GM18907 (cell line): ENCODE data around the gene TBC1D14.
A peak's percentile ranks its signal among the peaks of the same experiment; 100 is the strongest.

ENCODE experiments used
- ATAC-seq: cut with Tn5 transposase; IDR thresholded peaks from one replicate; pipeline ENCODE4 v1.9.1; 2021; ENCODE audit warnings: mild to moderate bottlenecking, moderate library complexity; ENCODE audit not compliant: unreplicated experiment

TBC1D14 gene

DNA sequence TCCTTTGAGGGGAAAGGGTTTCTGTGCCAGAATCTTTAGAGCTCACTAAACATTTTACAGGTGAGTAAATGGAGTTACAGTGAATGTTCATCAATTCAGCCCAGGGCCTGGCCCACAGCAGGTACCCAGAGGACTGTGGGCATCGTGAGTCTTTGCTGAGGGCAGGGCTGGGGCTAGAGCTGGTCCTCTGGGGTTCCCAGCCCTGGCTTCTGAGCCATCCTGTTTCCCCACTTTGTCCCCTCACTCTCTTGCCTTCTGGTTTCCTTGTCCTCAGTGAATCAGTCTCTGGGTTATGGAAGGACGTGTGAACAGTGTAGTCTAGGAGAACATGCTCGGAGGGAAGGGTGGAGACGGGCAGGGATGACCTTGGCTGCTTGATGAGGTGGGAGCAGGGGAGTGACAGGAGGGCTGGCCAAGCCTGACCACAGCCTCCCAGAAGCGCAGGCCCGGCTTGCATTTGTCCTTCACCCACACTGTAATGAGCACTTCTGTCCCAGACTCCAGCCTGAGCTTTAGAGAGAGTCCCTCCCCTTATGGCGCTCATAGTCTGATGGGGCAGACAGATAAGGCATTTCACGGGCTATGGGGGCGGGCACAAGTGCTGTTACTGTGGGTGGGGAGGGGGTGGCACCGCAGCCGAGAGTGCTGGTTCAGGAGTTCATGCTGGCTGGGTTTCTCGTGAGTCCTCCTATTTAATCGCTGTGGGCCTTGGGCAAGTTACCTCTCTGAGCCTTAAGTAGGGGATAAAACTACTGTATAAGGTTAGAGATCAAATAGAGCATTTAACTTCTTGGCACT lies 17.3 kb downstream of the TBC1D14 start:
- no peak for ATAC-seq

DNA sequence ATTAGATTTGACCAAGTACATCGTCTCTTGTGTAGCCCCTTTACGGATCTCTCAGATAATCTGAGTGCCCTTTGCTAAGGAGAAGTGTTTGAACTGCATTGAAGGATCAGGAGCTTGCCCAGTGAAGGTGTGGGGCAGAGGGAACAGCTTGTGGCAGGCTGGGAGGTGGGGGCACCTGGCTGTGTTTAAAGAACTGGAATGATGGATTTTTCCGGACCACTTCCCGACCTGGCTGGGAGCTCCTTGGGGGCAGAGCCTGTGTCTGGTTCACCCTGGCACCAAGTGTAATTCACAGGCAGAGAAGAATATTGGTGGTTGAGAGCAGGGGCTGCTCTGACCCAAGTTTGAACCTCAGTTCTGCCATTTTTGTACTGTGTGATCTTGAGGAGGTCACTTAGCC lies 18.5 kb downstream of the TBC1D14 start:
- ATAC-seq = no peak

DNA sequence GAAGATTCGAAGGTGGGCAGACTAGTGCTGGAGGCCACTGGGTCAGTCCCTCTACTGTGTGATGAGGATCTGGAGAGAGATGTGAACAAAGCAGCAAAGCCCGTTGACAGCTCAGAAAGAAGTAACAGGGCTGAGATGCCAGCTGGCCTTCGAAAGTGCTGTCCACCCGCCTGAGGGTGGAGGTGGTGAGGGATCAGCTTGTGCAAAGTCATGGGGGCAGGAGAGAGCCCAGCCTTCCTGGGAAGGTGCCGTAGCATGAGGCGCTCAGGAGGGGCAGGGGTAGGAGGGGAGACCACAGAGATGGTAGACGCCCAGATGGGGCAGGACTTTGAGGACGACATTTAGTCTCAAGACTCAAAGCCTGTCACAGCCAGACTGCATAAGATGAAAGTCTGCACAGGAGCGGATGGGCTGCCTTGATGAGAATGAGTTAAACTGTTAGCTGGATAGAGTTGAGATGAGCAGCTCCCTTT lies 19.7 kb downstream of the TBC1D14 start:
- ATAC-seq = no peak

DNA sequence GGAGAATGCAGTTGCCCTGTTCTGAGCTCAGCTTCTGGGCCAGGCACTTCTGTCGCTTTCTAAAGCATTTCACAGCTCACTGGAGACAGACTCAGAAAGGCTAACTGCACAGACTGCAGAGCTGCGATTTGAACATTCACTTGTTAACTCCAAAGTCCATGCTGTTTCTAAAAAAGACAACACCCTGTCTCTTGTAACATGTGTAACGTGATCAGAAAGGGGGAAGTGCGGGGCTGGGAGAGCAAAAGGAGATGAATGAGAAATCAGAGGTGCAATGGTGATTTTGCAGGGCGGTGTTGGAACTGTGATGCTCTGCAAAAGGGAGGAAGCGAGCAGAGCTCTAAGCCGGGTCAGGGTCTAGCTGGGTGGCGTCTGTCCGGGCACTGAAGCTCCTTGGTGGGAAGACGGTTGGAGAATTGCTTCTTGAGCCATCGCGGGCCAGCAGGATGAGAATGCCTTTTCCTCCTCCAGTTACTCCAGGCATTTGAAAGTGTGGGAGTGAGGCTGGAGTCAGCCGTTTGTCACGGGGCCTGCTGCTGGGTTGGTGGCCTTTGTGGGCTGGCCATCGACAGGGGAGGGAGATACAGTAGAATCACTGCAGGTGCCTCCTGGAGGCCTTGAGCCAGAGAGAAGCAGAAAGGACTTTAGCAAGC lies 20.3 kb downstream of the TBC1D14 start:
- no peak for ATAC-seq

DNA sequence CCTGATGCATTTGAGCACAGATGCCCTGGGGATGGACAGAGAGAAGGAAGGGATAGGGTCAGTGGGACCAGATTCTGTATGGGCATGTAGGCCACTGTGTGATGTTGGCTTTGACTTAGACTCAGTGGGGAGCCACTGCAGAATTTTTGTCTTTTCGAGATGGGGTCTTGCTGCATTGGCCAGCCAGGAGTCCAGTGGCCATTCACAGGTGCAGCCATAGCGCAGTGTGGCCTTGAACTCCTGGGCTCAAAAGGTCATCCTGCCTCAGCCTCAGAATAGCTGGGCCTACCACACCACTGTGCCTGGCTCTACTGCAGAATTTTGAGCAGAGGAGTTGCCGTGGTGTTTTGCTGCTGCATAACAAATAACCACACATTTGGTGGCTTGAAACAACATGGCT lies 22.8 kb downstream of the TBC1D14 start:
- no peak for ATAC-seq

DNA sequence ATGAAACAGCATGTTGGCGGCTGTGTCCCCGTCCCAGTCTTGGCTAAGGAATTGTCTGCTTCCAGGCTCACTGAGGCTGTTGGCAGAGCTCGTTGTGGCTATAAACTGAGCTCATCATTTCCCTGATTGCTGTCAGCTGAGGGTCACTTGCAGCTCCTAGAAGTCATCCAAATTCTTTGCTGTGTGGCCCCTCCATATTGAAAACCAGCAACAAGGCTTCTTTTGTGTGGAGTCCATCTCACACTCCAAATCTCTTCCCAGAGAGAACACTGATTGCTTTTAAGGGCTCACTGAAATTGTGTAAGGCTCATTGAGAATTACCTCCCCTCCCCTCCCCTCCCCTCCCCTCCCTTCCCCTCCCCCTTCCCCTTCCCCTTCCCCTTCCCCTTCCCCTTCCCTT lies 23.3 kb downstream of the TBC1D14 start:
- ATAC-seq = no peak

DNA sequence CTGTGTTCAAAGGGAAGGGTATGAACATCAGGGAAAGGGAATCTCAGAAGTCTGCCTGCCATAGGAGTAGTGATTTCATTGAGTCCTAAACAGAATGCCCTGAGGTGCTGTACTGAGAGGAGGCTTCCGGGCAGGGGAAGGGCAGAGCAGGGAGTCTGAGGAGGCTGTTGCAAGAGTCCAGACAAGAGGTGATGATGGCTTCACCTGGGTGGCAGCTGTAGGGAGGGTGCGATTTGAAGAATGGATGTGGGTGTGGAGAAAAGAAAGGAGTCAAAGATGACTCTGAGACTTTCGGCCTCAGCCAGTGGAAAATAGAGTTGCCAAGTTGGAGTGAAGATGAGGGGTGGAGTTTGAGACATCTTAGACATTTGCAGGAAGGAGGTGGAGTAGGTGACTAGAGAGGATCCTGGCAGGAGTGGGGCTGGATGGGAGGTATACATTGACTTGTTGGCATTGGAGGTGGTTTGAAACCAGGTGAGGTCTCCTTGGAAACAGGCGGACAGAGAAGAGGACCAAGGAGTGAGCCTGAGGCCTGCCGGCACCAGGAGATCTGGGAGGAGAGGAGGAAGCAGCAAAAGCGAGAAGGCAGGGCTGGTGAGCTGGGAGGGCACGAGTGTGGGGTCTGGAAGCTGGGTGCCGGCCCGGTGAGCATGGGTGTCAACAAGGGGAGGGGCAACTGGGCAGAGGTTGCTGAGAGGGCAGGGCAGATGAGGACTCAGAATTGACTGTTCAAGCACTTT lies 24.2 kb downstream of the TBC1D14 start:
- ATAC-seq = no peak

DNA sequence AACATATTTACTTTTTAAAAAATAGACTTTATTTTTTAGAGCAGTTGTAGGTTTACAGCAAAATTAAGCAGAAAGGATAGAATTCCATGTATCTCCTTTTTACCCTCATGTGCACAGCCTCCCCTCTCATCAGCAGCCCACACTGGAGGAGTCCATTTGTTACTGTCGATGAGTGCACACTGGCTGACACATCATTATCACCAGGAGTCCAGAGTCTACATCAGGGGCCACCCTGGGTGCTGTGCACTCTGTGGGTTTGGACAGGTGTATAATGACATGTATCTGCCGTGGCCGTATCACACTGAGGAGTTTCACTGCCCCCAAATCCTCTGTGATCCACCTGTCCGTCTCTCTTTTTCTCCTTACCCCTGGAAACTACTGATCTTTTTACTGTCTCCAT lies 26.3 kb downstream of the TBC1D14 start:
- ATAC-seq = no peak

DNA sequence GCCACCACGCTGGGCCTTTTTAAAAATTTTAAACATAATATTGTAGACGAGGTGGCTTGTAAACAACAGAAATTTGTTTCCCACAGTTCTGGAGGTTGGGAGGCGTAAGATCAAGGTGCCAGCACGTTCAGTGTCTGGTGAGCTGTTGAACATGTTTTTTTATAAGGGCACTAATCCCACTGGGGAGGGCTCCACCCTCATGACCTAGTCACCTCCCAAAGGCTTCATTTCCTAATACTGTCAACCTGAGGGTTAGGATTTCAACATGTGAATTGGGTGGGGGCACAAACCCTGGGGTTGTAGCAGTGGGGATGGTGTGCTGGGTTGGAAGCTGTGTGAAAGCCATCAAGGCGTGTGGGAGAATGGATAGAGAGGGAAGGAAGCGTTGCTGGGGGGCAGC lies 27.6 kb downstream of the TBC1D14 start:
- no peak for ATAC-seq

DNA sequence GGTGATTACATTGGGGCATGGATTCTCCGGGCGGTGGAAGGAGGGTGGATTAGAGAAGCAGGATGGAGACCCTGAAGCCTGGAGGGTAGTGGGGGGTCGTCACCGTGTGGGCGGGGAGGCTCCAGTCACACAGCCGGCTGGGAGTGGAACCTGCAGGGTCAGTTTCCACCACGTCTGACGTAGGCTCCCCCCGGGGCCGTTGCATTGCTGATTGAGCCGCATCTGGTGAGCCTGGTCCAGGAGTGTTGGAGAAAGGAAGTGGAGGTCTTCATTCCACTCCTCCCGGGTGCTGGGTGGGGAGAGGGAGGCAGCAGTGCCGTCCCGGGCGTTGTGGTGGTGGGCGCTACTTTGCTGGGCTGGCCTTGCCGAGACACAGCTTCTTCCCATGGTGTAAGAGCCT lies 28.1 kb downstream of the TBC1D14 start:
- no peak for ATAC-seq

DNA sequence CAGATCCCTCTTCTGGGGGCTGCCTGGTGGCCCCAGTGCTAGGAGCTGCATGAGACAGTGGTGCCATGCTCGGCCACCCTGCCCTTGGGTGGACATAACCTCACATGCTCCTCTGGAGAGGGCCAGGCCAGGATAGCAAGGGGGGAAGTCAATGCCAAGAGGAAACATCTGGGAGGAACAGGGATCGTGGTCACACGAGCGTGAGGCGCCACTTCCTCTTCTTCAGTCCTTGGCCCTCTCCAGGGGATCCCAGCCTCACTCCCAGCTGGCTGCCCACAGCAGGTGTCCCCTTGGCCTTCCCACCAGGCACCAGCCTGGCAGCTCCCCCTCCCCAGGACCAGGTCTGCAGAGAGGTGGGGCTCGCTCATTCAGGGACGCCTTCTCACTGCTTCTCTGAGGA lies 28.6 kb downstream of the TBC1D14 start:
- ATAC-seq = no peak

DNA sequence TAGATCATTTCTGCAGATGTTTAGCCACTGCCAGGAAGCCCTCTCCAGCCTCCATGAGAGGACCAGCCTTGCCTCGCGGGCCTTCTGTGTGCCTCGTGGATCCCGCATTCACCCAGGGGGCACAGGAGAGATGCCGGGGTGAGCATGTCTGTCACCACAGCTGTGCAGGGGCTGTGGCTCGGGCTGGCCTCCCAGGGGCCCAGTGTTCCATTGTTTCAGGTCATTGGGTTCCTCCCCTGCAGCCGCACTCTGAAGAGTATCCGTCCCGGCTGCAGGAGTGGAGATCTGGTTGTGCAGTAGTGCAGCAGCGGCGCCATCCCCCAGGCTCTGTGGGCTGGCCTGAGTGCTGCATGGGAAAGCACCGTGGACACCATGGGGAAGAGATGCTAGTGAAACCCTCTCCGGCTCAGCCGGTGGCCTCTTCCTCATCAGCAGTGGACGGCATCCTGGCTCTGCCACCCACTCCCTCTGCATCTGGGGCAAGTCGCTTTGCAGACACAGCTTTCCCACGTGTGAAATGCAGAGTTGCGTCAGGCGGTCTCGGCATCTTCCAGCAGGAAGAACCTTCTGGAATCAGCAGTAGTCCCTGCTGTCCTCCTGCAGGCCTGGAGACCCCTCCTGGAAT lies 29.1 kb downstream of the TBC1D14 start:
- ATAC-seq = no peak

DNA sequence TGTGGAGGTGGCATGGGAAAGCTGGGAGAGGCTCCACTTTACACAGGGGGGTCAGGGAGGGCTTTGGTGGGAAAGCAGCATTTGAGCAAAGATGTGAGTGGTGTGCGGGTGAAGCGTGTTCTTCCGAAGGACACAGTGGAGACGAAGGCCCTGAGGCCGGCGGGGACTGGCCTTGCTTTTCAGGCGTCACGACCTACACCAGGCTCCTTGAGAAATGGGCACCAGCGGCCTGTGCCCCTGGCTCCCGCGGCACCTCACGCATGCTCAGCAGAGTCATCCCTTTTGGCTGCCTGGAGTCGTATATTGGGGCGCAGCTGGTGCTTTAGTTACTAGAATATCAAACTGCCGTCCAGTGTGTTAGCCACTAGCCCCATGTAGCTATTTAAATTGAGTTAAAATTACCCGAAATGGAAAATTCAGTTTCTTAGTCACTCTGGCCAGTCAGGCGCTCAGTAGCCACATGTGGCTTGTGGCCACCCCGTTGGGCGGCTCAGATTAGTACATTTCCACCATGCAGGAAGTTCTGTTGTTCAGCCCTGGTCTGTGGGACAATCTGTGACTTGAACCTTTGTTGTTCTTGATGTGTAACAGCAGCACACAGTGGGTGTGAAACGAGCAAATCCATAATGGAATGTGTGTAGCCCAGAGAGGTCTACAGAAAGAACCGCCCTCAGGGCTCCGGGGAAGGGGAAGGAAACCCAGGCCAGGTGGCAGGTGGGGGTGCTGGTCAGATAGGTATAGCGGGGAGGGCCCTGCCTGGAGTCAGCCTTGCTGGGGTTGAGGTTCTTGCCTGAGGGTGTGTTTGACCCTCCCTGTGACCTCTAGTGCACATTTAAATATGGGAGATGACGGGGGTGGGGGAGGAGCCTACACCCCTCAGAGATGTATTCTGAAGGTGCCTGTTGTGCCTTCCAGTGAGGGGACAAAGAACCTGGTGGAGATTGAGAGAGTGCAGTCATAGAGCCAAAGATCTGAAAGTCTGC lies 30.4 kb downstream of the TBC1D14 start:
- ATAC-seq = peak; percentile 44

DNA sequence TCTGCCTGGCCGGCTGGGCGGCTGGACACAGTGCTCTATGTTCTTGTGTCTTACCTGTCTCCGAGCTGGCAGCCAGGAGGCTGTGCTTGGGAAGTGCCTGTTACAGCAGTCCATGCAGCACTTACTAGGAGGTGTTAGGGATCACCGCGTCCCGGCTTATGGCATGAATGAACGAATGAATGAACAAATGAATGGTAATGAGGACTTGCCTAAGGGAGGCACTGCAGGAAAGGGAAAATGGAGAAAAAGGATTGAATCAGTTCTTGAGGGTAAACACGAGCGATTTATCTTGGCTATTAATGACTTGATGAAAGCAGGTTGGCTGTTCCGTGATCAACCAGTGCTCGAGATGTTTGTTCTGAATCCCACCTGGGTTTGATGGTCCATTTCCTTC lies 31.1 kb downstream of the TBC1D14 start:
- ATAC-seq = no peak

DNA sequence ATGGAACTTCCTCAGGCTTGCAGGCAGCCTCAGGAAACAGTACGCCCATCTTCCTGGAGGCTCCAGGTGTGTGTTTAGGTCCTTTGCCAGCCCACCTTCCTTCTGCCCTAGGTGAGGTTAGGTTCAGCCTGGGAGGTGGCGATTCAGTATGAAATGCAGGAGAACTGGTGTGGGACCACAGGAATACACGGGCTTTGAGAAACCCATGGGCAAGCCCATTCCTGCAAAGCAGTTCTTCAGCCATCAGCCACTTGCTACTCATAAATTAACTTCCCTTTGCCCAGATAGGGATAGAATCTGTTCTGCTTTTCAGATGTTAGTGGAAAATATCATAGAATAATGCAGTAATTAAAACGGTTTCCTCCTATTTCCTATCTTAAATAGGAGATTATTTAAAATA lies 32.2 kb downstream of the TBC1D14 start:
- peak; percentile 22 for ATAC-seq

DNA sequence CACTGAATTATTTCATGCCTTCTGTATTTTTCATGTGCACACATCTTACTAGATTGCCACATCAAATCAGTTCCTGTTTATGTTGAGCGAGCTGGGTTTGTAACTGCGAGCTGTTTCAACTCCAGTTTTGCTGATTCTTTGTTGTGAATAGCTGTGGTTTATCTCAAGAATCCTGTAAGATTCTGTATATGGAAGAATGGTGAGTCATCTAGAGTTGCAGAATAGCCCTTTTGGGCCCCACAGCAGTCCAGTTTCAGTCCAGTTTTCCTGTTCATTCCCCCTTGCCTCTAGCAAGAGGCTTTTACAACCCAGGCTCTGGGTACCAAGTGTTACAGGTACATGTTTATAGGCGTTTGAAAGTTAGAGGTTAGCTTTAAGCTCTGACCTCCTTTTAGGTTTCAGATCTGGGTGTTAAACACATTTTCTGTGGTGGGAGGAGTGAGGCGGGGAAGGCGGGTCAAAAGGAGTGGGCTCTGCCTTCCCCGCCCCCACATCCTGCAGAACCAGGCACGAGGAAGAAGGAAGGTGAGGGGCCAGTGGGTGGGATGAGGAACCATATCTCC lies 32.7 kb downstream of the TBC1D14 start:
- peak; percentile 64 for ATAC-seq

DNA sequence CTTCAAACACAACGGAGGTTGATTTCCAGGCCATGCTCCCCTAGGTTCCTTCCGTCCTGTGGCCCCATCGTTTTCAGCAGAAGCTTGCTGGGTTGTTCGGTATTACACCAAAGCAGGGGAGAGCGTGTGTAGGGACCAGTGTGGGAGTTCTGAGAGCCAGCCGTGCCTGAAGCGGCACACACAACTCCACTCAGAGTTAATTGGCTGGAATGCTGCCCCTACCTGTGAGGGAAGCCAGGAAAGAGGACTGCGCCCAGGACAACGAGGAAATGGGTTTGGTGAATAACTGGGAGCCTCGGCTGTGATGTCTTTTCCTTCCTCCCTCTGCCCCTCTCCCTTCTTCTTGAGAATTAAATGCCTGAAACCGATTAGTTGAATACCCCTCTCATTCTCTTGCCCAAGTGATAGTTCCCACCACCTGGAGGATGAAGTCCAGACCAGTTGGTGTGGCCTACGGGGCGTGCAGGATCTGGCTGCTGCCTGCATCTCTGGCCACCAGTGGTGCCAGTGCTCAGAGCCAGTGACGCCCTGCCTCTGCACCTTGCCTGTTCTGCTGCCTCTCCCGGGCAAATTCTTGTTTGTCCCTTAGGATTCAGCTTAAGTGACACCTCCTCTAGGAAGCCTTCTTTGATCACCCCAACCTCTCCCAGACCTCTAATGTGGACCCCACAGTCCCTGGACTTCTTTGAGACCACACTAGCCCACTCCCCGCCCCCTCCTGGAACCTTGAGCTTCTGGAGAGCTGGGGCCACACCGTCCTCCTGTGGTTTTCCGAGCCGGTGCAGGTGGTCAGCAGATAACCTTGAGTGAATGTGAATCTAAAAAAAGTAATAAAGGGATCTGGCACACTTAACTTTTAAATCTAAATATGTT lies 33.6 kb downstream of the TBC1D14 start:
- ATAC-seq = no peak

DNA sequence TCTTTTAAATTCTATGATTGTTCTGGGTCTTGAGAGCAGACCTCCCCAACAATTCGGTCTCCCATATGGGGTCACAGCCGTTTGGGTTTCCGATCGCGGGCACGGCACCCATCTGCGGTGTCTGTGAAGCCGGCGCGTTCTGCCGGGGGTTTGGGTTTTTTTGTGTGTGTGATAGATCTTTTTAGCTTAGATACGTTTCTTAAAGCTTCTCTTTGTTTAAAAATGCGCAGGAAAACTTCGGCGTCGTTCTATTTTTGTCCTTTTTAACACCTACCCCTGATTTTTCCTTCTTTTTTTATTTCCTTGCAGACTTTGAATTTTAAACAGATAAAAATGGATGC lies 34.2 kb downstream of the TBC1D14 start:
- no peak for ATAC-seq
